GM12873 (cell line): ENCODE data around the gene GJC3.

Source experiments
- CTCF ChIP-seq: IDR thresholded peaks from 2 replicates; pipeline ENCODE4 v1.5.1; 2012; ENCODE audit warnings: low read depth, mild to moderate bottlenecking, moderate library complexity, low read length, control low read depth; ENCODE audit not compliant: insufficient read depth; ENCODE audit errors: missing control alignments

The GJC3 gene

DNA sequence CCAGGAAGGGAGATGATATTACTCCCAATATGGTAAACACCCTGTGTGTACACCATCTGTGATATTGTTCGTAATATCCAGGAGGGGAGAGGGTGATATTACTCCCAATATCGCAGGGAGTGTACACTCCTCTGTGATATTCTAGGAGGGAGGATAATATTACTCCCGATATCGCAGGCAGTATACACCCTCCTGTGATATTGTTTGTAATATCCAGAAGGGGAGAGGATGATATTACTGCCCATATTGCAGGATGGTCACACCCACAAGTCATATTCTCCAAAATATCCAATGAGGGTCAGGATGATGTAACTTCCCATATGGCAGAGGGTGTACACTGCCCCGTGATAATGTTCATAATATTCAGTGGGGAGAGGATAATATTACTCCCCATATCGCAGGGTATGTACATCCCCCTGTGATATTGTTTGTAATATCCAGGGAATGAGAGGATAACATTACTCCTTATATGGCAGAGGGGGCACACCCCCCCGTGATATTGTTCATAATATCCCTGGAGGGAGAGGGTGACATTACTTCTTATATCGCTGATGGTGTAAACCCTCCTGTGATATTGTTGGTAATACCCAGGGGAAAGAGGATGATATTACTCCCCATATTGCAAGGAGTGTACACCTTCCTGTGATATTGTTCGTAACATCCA lies 29.3 kb upstream of the GJC3 start:
- no peak for TF ChIP-seq CTCF

- TF ChIP-seq CTCF: no peak
These were observed 25.8 kb upstream of the GJC3 start for GRCh38 chr7:99955247-99955646.

DNA sequence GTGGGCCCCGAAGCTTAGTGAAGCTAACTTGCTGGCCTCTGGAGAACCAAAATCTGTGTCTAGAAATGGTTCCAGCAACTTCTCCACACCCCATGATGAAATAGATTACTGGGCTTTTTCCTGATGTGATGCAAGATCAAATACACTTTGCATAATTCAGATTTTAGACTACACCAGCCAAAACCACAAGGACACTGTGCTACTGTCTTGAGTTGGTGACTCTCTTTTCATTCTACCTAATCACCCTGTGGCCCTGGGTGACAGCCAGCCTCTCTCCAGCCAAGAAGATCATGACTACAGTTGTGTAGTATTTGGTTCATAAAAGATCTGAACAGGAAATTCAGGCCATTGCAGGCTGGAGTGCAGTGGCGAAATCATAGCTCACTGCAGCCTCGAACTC lies 24.2 kb upstream of the GJC3 start:
- TF ChIP-seq CTCF: no peak

- peak; percentile 46 for TF ChIP-seq CTCF
These were observed 20.3 kb upstream of the GJC3 start for GRCh38 chr7:99949645-99950228.

DNA sequence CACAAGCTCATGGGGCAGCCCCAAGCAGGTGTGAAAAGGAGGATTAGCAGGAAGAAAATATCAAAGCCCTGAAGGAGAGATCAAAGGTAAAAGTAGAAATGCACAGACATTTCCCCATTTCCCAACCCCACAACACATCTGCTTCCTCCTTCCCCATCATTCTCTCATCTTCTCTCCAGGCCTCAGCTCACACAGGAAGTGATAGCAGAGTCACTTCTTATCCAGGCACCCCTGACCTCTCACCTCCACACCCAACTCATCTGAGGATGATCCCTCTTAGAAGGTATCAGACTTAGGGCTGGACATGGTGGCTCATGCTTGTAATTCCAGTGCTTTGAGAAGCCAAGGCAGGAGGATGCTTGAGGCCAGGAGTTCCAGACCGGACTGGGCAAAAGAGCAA lies 18.2 kb upstream of the GJC3 start:
- no peak for TF ChIP-seq CTCF

DNA sequence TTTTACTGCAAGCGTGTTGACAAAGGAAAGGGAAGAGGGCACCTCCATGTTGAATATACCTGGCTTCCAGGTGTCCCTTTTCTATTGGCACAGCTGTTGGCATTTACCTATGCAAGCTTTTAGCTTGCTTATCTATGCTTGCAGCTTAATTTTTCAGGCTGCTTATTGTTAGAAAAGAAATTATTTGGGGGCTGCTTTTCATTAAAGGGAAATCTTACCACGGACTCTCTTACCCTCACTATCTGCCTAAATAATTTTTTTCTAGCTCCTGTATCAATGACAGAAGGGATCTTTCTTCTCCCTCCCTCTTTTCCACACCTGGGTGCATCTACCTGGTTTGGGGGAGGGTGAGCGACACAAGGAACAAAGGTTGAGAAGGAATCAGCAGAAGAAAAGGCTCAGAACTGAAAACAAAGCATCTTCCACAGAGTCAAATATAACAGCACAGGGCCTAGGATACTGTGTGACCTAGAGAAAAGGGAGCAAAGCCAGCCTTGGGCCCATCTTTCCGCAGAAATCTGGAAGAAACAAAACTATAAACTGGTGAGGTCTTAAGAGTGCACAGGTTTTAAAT lies 15.2 kb upstream of the GJC3 start:
- TF ChIP-seq CTCF: no peak

GRCh38 chr7:99943641-99944496 lies 14.4 kb upstream of the GJC3 start:
- TF ChIP-seq CTCF: no peak
